Endometrium (tissue), 2 donors: ENCODE results near the gene ZBTB42.

Source experiments
- FAIRE-seq: peaks from 2 replicates; lab custom pipeline; 2012; peaks lifted over from hg19 to GRCh38; lab: Jason Lieb, UNC
- donor health status: control.
- donor health status: control.

Gene ZBTB42

DNA sequence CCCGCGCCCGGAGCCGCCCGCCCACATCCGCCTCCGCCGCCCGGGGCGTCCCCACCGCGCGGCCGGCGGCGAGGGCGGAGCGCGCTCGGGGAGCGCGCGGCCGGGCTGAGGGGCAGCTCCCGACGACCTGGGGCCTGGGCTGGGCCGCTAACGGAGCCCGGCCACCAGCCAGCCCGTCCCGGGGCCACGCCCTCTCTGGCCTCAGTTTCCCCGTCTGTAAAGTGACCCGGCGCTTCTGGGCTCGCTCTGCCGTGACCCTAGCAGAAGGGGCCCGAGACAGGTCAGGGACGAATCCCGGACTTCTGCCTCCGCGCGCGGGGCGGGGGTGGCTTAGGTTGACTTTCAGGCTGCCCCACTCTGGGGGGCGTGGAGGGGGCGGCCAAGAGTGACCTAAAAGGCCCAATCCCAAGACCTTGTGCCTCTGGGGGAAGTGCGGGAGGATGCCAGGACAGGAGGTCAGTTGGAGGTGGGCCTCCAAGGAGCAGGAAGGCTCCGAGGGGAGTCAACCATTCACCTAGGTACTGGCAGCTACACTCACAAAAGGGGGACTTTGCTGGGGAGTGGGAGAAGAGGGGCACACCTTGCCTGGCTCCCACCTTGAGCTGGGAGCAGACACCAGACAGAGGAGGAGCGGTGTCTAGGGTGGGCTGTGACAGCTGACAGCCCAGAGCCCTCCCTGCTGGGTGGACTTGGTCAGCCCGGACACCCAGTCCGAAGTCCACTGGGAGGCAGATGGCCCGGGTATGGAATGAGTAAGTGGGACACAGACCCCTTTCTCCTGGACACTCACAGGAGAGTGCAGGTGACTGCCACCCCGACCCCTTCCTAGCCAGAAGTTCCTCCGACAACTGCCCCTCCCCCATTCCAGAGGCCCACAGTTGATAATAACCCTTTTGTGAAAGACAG is 4.9 kb upstream of the ZBTB42 start:
- no peak for FAIRE-seq

DNA sequence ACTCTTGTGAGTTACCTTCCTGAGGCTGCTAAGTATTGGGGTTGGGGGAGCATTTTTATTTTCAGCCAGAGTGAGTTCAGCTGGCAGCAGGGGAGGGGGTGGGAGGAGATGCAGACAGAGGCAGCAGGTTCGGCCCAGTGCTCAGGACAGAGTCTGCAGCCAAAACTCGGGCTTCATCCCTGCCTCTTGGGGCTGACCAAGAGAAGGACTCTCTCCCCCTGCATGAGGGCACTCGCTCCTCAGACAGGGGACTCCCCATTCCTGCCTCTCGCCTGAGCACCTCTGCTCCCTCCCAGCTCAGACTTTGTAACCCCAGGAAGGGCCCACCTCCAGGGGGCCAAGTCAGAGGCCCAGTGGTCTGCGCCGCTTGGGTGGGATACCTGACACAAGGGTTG is 4.2 kb upstream of the ZBTB42 start:
- no peak for FAIRE-seq

DNA sequence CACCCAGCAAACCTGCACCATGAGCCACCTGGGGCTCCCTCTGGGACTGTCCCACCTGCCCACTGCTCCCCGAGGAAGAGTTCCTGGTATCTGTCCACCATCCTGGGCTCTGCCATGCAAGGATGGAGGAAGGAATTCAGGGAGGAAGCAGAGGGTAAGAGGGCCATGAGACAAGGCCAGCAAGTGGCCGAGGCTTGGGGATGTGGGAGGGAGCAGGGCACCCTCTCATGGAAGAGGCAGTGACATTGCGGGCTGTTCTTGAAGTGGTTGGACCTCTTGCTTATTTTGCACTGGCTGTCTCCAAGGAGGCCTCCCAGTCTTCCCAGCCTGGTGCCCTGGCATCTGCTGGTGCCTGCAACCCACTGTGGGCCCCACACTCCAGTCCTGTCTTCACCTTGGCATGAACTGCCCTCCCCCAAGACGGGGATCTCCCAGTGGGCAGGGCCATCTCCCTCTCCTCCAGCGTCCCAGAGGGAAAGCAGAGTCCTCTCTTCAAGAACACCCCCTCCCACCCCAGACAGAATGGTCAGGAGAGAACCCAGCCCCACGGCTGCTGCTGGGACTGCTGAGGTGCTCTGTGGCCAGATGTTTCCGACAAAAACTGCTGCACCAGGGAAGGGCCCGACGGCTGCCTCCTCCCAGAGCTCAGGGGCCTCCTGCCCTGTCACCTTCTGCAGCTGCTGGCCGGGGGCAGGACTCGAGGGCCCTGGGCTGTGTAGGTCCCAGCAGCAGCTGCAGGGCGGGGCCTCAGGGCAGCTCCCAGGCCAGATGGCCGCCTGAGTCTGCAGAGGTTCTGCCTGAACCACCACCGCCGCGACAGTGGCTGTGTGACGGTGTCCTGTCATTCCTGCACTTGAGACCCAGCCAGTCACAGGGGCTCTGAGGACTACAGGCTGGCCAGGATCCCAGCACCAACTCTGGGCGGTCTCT is 3.5 kb upstream of the ZBTB42 start:
- no peak for FAIRE-seq

DNA sequence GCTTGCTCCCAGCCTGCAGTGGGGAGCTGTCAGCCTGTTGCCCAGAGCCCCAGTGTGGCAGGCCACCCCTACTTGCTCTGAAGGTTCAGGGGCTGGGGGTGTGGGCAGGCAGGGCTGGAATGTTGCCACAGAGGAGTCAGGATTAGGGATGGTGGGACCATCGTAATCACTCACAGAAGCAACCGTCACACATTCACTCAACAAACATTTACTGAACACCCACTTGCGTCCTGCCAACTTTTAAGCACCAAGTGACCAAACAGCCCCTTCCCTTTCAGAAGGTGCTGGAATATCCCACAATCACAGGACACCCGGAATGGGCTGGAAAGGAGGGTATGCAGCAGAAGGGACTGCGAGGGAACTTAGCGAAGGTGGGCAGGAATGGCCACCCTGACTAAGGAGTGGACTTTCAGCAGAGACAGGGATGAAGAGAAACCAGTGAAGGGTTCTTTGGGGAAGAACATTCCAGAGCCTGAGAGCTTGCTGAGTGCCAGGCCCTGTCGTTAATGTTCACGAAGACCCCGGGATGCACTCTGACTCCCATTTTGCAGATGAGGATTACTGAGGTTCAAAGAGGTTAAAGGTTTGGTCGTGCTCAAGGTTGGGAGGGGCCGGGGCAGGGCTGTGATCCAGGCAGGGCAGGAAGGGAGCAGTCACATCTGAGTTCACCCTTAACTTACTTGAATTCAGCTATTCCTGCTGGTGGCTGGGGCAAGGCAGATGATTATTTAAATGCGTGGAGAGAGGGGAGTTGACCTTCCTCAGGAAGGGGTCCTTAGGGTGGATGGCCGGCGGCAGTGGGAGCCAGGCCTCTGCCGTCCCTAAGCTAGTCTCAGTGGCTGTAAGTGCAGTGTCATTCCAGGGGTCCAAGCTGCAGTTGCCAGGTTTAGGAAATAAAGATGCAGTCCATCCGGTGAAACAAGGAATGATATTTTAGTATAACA is 2.3 kb upstream of the ZBTB42 start:
- FAIRE-seq = no peak

DNA sequence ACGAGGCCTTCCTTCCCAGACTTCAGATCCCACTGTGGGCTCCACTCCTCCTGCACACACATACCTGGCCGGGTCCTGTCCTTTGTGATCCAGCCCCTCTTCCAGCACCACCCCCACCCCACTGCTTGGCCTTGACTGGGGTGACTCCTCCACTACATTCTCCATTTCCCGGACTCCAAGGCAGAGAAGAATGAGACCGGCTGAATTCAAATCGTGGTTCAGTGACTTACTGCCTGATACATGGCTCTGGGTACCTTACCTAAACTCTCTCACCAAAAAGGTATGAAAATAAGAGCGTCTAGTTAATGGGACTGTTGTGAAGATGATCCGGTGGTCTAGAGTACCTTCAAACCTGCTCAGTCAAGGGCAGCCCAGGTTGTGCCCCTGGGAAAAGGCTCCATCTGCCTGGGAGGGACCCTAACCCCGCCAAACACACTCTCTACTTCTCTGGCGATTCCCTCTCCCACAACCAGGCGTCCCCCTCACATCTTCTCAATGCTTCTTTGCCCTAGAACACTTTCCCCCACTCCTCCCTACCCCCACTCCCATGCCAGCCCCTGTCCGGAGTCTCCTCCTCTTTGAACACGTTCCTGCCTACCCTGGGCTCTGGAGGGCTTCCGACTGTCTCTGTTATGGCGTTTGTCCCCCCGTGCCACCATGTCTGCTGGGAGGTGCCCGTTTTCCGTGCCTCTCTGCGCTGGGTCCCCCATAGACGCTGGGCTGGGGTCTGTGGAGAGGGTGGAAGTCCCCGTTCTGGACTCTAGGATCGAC is 1.5 kb upstream of the ZBTB42 start:
- FAIRE-seq = no peak

DNA sequence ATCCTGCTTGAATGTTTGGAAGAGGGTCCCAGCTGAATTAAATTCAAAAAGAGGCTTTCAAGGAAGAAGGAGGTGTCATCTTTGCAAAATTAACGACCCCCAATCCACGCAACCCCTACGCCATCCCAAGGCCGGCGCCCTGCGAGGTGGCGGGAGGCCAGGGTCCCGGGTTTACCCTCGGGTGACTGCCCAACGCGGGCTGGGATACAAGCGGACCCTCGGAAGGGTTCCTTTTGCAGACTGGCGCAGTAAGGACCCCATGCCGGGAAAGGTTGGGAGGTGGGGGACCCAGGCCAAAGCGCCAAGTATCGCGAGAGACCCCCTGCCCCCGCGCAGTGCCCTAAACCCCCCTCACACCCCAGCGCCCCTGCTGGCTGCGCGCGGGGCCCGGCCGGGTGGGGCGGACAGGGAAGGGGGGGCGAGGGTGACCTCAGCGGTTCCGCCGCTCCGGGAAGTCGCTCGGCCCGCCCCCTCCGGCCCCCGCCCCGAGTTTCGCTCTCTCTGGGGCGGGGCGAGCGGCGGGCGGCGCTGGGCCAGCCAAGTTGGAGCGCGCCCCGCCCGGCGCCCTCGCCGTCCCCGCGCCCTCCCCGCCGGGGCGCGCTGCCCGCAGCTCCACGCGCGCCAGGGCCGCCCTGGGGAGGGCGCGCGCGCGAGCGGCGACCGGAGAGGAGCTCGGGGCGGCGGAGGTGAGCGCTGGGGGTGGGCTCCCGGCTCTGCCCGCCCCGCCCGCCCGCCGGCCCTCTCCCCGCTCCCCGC is 708 bp upstream of the ZBTB42 start:
- no peak for FAIRE-seq

DNA sequence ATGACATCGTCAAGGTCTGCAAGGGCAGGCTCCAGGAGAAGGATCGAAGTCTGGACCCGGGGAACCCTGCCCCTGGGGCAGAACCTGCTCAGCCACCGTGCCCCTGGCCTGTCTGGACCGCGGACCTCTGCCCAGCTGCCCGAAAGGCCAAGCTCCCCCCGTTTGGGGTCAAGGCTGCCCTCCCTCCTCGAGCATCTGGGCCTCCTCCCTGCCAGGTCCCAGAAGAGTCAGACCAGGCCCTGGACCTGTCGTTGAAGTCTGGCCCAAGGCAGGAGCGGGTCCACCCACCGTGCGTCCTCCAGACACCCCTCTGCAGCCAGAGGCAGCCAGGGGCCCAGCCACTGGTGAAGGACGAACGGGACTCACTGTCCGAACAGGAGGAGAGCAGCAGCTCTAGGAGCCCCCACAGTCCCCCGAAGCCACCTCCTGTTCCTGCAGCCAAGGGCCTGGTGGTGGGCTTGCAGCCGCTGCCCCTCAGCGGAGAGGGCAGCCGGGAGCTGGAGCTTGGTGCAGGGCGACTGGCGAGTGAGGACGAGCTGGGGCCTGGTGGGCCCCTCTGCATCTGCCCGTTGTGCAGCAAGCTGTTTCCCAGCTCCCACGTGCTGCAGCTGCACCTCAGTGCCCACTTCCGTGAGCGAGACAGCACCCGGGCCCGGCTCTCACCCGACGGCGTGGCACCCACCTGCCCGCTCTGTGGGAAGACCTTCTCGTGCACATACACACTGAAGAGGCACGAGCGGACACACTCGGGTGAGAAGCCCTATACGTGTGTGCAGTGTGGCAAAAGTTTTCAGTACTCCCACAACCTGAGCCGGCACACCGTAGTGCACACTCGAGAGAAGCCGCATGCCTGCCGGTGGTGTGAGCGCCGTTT is 856 bp downstream of the ZBTB42 start:
- FAIRE-seq = no peak

DNA sequence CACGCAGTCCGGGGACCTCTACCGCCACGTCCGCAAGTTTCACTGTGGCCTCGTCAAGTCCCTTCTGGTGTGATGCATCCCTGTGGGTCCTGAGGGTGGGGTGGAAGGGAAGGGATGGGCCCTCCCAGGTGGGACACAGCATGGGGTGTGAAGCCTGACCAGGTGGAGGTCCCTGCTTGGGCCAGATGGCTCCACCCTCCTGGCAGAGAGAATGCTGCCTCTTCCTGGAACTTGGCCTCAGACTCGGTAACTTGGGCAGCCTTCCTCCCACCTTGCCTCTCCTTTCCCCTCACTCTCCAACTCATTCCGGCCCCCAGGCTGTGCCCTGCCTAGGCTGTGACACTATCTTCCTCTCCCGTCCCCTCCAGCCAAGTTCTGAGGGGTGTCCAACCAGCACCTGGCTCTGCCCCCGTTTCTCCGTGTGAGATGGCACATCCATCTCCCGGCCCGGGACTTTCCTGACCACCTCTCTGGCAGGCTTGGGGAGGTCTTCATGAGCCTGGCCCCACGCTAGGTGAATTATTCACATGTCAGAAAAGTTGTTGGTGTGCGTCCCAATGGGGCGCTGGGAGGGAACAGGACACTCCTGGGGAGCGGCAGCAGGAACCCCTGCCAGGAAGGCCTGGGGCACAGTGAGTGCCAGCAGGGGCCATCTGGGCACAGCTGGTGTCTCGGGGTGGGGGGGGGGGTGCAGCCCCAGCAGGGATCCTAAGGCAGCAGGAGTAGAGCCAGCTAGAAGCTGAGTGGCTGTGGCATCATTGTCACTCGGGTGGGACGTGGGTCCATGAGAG is 1.7 kb downstream of the ZBTB42 start:
- FAIRE-seq = no peak

DNA sequence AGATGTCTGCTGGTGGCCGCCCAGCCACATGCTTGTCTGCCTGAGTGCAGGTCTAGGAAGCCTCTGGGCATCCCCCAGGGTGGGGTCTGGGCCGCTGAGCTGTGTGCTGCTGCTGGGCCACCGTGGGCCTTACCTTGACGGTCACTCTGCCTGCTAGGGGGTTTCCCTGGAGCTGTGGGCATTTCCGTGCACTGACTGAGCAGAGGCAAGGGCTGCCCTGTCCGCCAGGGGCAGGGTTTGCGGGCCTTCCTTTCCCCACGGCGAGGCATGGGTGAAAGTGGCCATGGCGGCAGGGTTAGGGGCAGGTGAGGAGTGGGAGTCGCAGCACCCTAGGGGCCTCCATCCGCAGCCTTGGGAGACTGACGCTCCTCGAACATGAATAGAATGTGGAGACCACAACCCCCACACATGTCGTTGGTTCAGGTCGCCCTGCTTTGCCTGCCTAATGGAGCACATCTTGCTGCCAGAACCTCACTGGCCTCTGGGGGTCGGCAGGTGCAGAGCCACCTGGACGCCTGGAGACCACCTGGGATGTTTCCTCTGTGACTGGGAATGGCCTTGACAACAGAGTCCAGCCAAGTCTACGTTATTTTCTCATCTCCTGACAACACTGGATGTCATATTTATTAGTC is 2.5 kb downstream of the ZBTB42 start:
- no peak for FAIRE-seq

DNA sequence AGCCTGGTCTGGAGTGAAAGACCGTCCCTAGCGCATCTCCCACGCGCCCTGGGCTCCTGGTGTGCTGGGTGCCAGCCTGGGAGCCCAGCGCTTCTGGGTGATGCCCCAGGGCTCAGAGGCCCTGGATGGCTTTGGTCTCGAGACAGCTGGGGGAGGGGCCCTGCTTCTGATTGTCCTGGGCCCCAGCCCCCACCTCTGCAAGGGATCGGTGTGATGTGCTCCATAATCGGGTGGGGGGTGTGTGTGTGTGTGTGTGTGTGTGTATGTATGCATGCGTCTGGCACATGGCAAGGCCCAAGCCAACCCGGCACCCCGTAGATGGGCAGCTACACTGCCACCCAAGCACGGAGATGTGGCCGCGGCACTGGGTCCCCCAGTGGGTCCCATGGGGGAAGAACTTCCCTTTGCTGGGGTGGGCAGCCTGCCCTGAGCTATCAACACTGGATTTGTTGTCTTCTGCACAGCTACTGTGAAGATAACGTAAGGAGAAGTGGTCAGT is 3.1 kb downstream of the ZBTB42 start:
- no peak for FAIRE-seq

DNA sequence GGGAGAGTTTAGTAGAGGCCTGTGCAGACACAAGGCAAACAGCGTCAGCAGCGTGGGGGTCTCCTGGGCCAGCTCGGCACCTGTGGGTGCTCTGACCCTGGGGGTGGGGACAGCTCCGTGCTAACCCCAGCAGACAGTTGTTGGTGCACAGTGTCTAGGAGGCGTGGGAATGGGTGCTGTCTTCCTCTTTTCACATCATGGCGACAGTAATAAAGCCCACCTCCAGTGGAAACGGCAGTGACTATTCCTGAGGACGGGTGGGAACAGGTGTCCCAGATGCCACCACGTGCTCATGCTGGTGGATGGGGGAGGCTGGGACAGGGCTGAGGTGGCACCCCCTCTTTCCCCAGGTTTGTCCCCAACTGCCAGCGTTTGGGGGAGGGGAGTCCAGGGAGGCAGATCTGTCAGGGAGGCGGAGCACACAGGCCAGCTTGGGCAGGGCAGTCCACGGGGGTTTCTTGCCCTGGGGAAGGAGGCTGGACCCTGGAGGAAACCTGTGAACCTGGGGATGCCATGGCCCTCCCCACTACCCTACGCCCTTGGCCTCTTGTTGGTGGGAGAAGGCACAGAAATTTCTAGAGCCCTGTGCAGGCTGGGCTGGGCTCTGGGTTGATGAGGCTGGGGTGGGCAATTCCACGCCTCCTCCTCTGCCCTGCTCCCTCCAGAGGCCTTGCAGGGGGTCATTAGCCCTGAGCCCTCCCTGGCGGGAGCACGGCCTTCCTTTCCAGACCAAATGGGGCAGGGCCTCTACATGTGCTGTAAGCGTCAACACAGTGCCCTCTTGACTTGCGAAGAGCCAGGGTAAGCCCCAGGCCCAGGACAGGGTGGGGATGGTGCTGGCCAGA is 3.8 kb downstream of the ZBTB42 start:
- FAIRE-seq = no peak

DNA sequence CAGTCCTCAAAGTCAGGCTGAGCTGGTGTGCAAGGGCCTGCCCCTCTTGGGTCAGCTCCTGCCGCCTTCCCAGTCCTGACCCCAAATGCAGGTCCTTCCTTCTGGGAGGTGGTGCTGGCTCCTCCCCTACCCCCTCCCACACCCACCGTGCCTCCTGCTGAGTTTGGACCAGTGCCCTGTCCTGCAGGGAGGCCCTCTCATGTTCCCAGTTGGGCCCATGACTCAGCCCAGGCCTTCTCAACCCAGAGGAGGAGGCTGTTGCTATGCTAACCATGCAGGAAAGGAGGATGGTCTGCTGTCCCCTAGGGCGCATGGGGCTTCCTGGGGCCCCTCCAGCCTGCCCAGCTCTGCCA is 4.4 kb downstream of the ZBTB42 start:
- FAIRE-seq = no peak

DNA sequence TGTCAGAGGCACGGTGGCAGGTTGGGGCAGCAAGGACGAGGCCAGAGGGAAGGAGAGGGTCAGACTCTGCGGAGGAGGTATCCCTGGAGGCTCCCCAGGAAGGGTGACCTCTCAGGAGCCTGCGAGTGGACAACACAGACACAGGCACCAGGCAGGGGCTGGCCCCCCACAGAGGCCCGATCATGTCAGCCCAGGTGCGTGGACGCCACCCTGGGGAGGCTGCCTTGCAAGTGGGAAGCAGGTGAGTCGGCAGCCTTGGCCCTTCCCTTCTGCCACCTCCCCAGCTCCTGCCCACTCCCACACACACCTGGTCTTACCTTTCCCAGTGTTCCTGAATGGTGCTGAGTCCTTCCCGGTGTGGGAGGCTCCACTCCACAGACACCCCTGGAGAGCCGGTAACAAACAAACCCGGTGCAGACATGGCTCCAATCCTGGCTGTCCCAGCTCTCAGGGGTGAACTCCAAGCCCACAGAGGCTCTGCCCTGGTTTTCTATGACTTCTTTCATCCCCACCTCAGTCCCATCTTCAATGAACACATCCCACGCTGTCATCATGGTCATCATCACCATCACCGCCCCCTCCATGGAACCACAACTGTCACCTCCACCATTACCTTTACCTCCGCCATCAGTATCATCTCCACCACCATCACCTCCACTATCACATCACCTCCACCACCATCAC is 5.2 kb downstream of the ZBTB42 start:
- FAIRE-seq = no peak

DNA sequence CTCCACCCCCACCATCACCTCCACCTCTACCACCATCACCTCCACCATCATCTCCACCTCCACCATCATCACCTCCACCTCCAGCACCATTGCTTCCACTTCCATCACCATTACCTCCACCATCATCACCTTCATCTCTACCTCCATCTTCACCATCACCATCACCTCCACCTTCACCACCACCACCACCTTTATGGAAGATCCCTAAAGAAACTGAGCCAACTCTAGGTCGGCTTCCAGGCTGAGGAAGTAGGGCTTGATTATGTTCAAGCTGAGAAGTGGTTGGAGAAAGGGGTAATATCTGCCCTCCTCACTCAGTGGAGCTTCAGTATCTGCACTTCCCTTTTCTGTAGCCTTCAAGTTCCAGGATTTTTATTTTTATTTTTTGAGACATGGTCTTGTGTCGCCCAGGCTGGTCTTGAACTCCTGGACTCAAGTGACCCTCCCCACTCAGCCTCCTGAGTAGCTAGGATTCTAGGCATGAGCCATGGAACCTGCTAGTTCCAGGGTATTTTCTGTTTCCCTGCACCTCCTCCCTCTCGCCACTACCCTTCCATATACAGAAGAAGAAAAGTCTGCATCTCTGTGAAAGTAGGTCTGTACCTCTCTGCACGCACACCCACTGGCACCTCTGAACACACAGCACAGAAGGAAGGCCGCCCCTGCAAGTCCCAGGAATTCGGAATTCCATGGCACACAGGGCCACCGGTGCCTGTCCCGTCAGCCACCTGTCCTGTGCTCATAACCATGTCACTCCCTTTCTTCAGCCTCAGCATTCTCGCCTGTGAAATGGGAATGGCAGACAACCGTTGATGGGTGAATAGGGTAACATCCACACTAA is 5.9 kb downstream of the ZBTB42 start:
- no peak for FAIRE-seq

DNA sequence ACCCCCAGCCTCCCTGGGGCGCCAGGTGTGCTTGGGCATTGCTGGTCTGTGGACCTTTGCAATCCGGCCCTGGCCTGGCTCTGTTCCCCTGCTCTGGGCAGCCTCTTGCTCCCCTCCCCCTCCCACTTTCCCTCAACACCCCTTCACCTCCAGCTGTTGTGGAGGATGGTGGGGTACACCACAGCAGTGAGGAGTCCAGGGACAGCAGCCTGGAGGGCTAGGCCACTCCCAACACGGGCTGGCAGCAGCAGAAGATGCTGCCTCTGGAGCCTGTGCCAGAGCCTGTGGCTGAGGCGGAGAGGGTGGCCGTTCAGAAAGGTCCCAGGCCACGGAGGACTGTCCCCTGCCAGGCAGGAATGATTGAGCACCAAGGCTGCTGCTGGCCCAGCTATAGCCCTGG is 7.6 kb downstream of the ZBTB42 start:
- no peak for FAIRE-seq

DNA sequence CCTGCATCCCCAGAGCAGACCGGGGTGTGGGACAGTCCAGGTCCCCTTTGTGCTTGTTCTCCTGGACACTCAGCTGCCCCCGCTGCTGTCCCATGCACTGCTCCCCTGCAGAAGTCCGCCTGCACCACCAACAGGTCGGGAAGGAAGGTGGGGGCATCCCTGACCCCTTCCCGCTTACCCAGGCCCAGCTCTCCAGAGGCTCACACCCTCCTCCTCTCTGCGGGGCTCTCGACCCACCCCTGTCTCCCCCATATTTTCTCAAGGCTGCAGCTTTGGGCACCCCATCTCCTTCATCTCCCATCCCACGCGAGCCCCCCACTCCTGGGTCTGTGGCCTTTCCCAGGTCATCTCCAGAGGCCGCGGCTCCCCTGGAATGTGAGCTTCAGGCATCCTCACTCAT is 9.4 kb downstream of the ZBTB42 start:
- no peak for FAIRE-seq
